ENCODE data around the gene LCT. TPM values are rescaled to one million over a fixed set of nuclear protein-coding genes. Genes with fewer than 3 reads are reported as not detected.

The LCT gene
- total RNA-seq, 4 donors from 2014 or later: 12.6 to 73.5 (median 25.5) TPM

- DNase-seq: no peak
- no peaks in the 10 kb centered on the region for H3K27me3 ChIP-seq
- H3K4me1 ChIP-seq: peaks cover 0 to 6% (median 0%) of the 10 kb centered on the region in 4 donors
- no peak overlapping the region for H3K4me3 ChIP-seq
- H3K9me3 ChIP-seq: no peaks in the 10 kb centered on the region
- H3K27ac ChIP-seq: no peak overlapping the region
- no peak for TF ChIP-seq POLR2A (IDR thresholded peaks at IDR 0.05)
- TF ChIP-seq, protein P1, sequence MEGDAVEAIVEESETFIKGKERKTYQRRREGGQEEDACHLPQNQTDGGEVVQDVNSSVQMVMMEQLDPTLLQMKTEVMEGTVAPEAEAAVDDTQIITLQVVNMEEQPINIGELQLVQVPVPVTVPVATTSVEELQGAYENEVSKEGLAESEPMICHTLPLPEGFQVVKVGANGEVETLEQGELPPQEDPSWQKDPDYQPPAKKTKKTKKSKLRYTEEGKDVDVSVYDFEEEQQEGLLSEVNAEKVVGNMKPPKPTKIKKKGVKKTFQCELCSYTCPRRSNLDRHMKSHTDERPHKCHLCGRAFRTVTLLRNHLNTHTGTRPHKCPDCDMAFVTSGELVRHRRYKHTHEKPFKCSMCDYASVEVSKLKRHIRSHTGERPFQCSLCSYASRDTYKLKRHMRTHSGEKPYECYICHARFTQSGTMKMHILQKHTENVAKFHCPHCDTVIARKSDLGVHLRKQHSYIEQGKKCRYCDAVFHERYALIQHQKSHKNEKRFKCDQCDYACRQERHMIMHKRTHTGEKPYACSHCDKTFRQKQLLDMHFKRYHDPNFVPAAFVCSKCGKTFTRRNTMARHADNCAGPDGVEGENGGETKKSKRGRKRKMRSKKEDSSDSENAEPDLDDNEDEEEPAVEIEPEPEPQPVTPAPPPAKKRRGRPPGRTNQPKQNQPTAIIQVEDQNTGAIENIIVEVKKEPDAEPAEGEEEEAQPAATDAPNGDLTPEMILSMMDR (IDR thresholded peaks at IDR 0.05): no peak
- no peaks in the 10 kb centered on the region for H3K36me3 ChIP-seq
Measured at GRCh38 chr2:135832891-135833290, 4.1 kb downstream of the LCT start.

GRCh38 chr2:135831180-135831812 lies 5.7 kb downstream of the LCT start:
- no peak overlapping the region for H3K4me3 ChIP-seq
- H3K27me3 ChIP-seq: no peaks in the 10 kb centered on the region
- DNase-seq: no peak
- peak overlapping the region in 1 of 4 donors; percentile 25 for H3K27ac ChIP-seq
- H3K36me3 ChIP-seq: no peaks in the 10 kb centered on the region
- TF ChIP-seq, protein P1 (IDR thresholded peaks at IDR 0.05): no peak
- TF ChIP-seq POLR2A (IDR thresholded peaks at IDR 0.05): no peak
- H3K9me3 ChIP-seq: no peaks in the 10 kb centered on the region
- H3K4me1 ChIP-seq: peaks cover 0 to 6% (median 0%) of the 10 kb centered on the region in 4 donors

- Histone ChIP-seq H3K4me3 (no peak overlapping the region), H3K9me3 (no peaks in the 10 kb centered on the region), H3K27me3 (no peaks in the 10 kb centered on the region), H3K4me1 (peaks cover 0 to 6% (median 0%) of the 10 kb centered on the region in 4 donors), H3K27ac (no peak overlapping the region), H3K36me3 (no peaks in the 10 kb centered on the region)
- DNase-seq: no peak
- TF ChIP-seq, protein P1 (IDR thresholded peaks at IDR 0.05): no peak
- TF ChIP-seq POLR2A (IDR thresholded peaks at IDR 0.05): no peak
Measured at GRCh38 chr2:135829378-135830135, 7.4 kb downstream of the LCT start.

- Histone ChIP-seq H3K9me3 (peaks cover 0 to 6% (median 0%) of the 10 kb centered on the region in 4 donors), H3K4me3 (no peak overlapping the region), H3K4me1 (peaks cover 0 to 6% (median 0%) of the 10 kb centered on the region in 4 donors), H3K36me3 (no peaks in the 10 kb centered on the region), H3K27me3 (no peaks in the 10 kb centered on the region), H3K27ac (no peak overlapping the region)
- TF ChIP-seq, protein P1 (IDR thresholded peaks at IDR 0.05): no peak
- no peak for TF ChIP-seq POLR2A (IDR thresholded peaks at IDR 0.05)
- no peak for DNase-seq
Measured at GRCh38 chr2:135826544-135826943, 10.4 kb downstream of the LCT start.

- Histone ChIP-seq H3K27ac (no peak overlapping the region), H3K27me3 (no peaks in the 10 kb centered on the region), H3K4me1 (no peaks in the 10 kb centered on the region), H3K9me3 (peaks cover 0 to 6% (median 0%) of the 10 kb centered on the region in 4 donors), H3K36me3 (no peaks in the 10 kb centered on the region), H3K4me3 (no peak overlapping the region)
- TF ChIP-seq, protein P1 (IDR thresholded peaks at IDR 0.05): no peak
- no peak for TF ChIP-seq POLR2A (IDR thresholded peaks at IDR 0.05)
- DNase-seq: no peak
Measured at GRCh38 chr2:135825550-135826176, 11.3 kb downstream of the LCT start.
